ENCODE measurements around the gene KMT5B. TPM values are rescaled to one million over a fixed set of nuclear protein-coding genes. Genes with fewer than 3 reads are reported as not detected.

Gene KMT5B
- total RNA-seq, 2 donors from 2014 or later: 20.7 to 29.8 TPM

GRCh38 chr11:68186061-68186460 lies 27.0 kb downstream of the KMT5B start:
- peaks cover 29% of the 10 kb centered on the region for H3K36me3 ChIP-seq
- no peak overlapping the region for H3K4me3 ChIP-seq
- DNase-seq (ENCODE audit: low spot score): no peak
- ATAC-seq (ENCODE audit: insufficient number of reproducible peaks, low FRiP score, low read depth): no peak
- TF ChIP-seq CTCF (IDR thresholded peaks at IDR 0.05): no peak
- H3K27me3 ChIP-seq (replicated peaks; ENCODE audit: insufficient read depth): no peaks in the 10 kb centered on the region
- H3K9me3 ChIP-seq: no peaks in the 10 kb centered on the region
- H3K27ac ChIP-seq: no peak overlapping the region
- H3K4me1 ChIP-seq (ENCODE audit: control insufficient read depth in 1 of 2, low read depth in 2 of 2): peaks cover 3 to 5% of the 10 kb centered on the region in 2 donors

- Histone ChIP-seq H3K27ac (no peak overlapping the region), H3K4me3 (no peak overlapping the region), H3K36me3 (peaks cover 45% of the 10 kb centered on the region), H3K27me3 (replicated peaks; ENCODE audit: insufficient read depth) (no peaks in the 10 kb centered on the region), H3K9me3 (no peaks in the 10 kb centered on the region), H3K4me1 (ENCODE audit: control insufficient read depth in 1 of 2, low read depth in 2 of 2) (no peaks in the 10 kb centered on the region)
- DNase-seq (ENCODE audit: low spot score) (no peak), ATAC-seq (ENCODE audit: insufficient number of reproducible peaks, low FRiP score, low read depth) (no peak)
- no peak for TF ChIP-seq CTCF (IDR thresholded peaks at IDR 0.05)
Measured at GRCh38 chr11:68181719-68182451, 31.2 kb downstream of the KMT5B start.

- Histone ChIP-seq H3K4me3 (no peak overlapping the region), H3K9me3 (no peaks in the 10 kb centered on the region), H3K27ac (no peak overlapping the region), H3K4me1 (ENCODE audit: control insufficient read depth in 1 of 2, low read depth in 2 of 2) (no peaks in the 10 kb centered on the region), H3K27me3 (replicated peaks; ENCODE audit: insufficient read depth) (no peaks in the 10 kb centered on the region), H3K36me3 (peaks cover 38% of the 10 kb centered on the region)
- TF ChIP-seq CTCF (IDR thresholded peaks at IDR 0.05): no peak
- ATAC-seq (ENCODE audit: insufficient number of reproducible peaks, low FRiP score, low read depth): no peak
- DNase-seq (ENCODE audit: low spot score): no peak
Measured at GRCh38 chr11:68179847-68180246, 33.2 kb downstream of the KMT5B start.

- Histone ChIP-seq H3K27me3 (replicated peaks; ENCODE audit: insufficient read depth) (no peaks in the 10 kb centered on the region), H3K4me3 (no peak overlapping the region), H3K9me3 (no peaks in the 10 kb centered on the region), H3K4me1 (ENCODE audit: control insufficient read depth in 1 of 2, low read depth in 2 of 2) (no peaks in the 10 kb centered on the region), H3K27ac (no peak overlapping the region), H3K36me3 (peaks cover 40% of the 10 kb centered on the region)
- DNase-seq (ENCODE audit: low spot score) (no peak), ATAC-seq (ENCODE audit: insufficient number of reproducible peaks, low FRiP score, low read depth) (no peak)
- no peak for TF ChIP-seq CTCF (IDR thresholded peaks at IDR 0.05)
Measured at GRCh38 chr11:68177877-68178276, 35.2 kb downstream of the KMT5B start.

- no peak overlapping the region for H3K27ac ChIP-seq
- peaks cover 48% of the 10 kb centered on the region for H3K36me3 ChIP-seq
- DNase-seq (ENCODE audit: low spot score) (no peak), ATAC-seq (ENCODE audit: insufficient number of reproducible peaks, low FRiP score, low read depth) (no peak)
- H3K4me1 ChIP-seq (ENCODE audit: control insufficient read depth in 1 of 2, low read depth in 2 of 2): no peaks in the 10 kb centered on the region
- H3K4me3 ChIP-seq: no peak overlapping the region
- no peaks in the 10 kb centered on the region for H3K9me3 ChIP-seq
- no peaks in the 10 kb centered on the region for H3K27me3 ChIP-seq (replicated peaks; ENCODE audit: insufficient read depth)
- TF ChIP-seq CTCF (IDR thresholded peaks at IDR 0.05): no peak
Measured at GRCh38 chr11:68173926-68174325, 39.2 kb downstream of the KMT5B start.

Data from thoracic aorta (tissue), 2 donors.